HFF-Myc (cell line): ENCODE data around the gene EXOSC9.
"Not testable (repeated sequence)": the region's sequence is repeated elsewhere in the genome, so short reads cannot be mapped to it uniquely, and the experiment has no call there.

Experiments used
- DNase-seq: peaks from one replicate; pipeline ENCODE4 v3.0.0-alpha.2; 2011; ENCODE audit warnings: low read depth; ENCODE audit errors: extremely low read depth
- H3K4me3 ChIP-seq: replicated peaks from 2 replicates; pipeline ENCODE4 v1.5.1; 2011; ENCODE audit warnings: low read depth, mild to moderate bottlenecking, control low read depth, low read length
- CTCF ChIP-seq: IDR thresholded peaks from 2 replicates; pipeline ENCODE4 v1.5.1; 2012; ENCODE audit warnings: mild to moderate bottlenecking, low read depth, low read length, control low read depth; ENCODE audit errors: missing control alignments

EXOSC9 gene

GRCh38 chr4:121800961-121801714 lies at the start of gene EXOSC9:
Gene EXOSC9 (plus strand): TSS chr4:121801323. CDS start chr4:121801425, 102 bp downstream.
- peak within 1 kb of the TSS; percentile 96 for H3K4me3 ChIP-seq
- DNase-seq = peak; percentile 83
- TF ChIP-seq CTCF = no peak

- not testable (repeated sequence) for H3K4me3 ChIP-seq, DNase-seq
Observed at GRCh38 chr4:121752142-121752541, 49.0 kb upstream of the EXOSC9 start.

GRCh38 chr4:121758925-121759568 lies 42.1 kb upstream of the EXOSC9 start:
- no peak for DNase-seq
- no peak for TF ChIP-seq CTCF
- no peak overlapping the region for H3K4me3 ChIP-seq

- DNase-seq = no peak
- H3K4me3 ChIP-seq = no peak overlapping the region
- TF ChIP-seq CTCF = no peak
Observed at GRCh38 chr4:121760205-121760604, 40.9 kb upstream of the EXOSC9 start.

GRCh38 chr4:121764303-121764701 lies 36.8 kb upstream of the EXOSC9 start:
- no peak for DNase-seq
- H3K4me3 ChIP-seq = peak overlapping the region; percentile 55
- no peak for TF ChIP-seq CTCF

GRCh38 chr4:121764702-121765367 lies 36.3 kb upstream of the EXOSC9 start, which contains the start of gene SMIM43:
Gene SMIM43 (minus strand): TSS chr4:121765164. CDS start chr4:121765105, 59 bp downstream.
- no peak for TF ChIP-seq CTCF
- H3K4me3 ChIP-seq = peak within 1 kb of the TSS; percentile 55
- no peak for DNase-seq

GRCh38 chr4:121765368-121765705 lies 35.8 kb upstream of the EXOSC9 start:
- H3K4me3 ChIP-seq = peak overlapping the region; percentile 55
- TF ChIP-seq CTCF = no peak
- DNase-seq = no peak
